Mesodermal cell (in vitro differentiated cells): ENCODE measurements around the gene BPIFA1.

Experiments
- H3K27ac ChIP-seq: 2 replicates; pipeline ENCODE4 v1.7.0; 2013; ENCODE audit warnings: mild to moderate bottlenecking, low read depth, low read length, moderate library complexity; ENCODE audit not compliant: severe bottlenecking
- H3K36me3 ChIP-seq: 2 replicates; pipeline ENCODE4 v1.7.1; 2013; ENCODE audit warnings: mild to moderate bottlenecking, low read length, moderate library complexity; ENCODE audit not compliant: control insufficient read depth, insufficient read depth
- H3K4me1 ChIP-seq: one replicate; pipeline ENCODE4 v1.7.1; 2013; ENCODE audit warnings: mild to moderate bottlenecking, low read length; ENCODE audit not compliant: insufficient read depth, control insufficient read depth, poor library complexity, severe bottlenecking
- H3K4me3 ChIP-seq: 2 replicates; pipeline ENCODE4 v1.7.0; 2013; ENCODE audit warnings: low read length, control low read depth, mild to moderate bottlenecking; ENCODE audit not compliant: insufficient read depth, poor library complexity, severe bottlenecking; ENCODE audit errors: extremely low read depth
- H3K9me3 ChIP-seq: 2 replicates; pipeline ENCODE4 v1.7.1; 2013; ENCODE audit warnings: mild to moderate bottlenecking, low read length, moderate library complexity; ENCODE audit not compliant: control insufficient read depth
- WGBS, 2 experiments: methylation state at CpG; one replicate each; pipeline ENCODE4 v1.1.5; 2013; ENCODE audit warnings: missing lambda C conversion rate in 2 of 2; ENCODE audit not compliant: insufficient coverage in 2 of 2; 5-methylcytosine and 5-hydroxymethylcytosine counted together

Gene BPIFA1

GRCh38 chr20:33287884-33288283, 52.1 kb downstream of the BPIFA1 start:
- Histone ChIP-seq H3K9me3 (no peaks in the 10 kb centered on the region), H3K27ac (no peak overlapping the region), H3K4me3 (no peak overlapping the region), H3K4me1 (no peaks in the 10 kb centered on the region), H3K36me3 (no peaks in the 10 kb centered on the region)

- no peaks in the 10 kb centered on the region for H3K4me1 ChIP-seq
- H3K4me3 ChIP-seq: no peak overlapping the region
- 89 to 93% methylated on average over 9 to 12 of the region's 13 CpGs for WGBS, 2 experiments
These were observed 55.1 kb downstream of the BPIFA1 start for GRCh38 chr20:33290852-33291251.

GRCh38 chr20:33291416-33291815, 55.6 kb downstream of the BPIFA1 start:
- Histone ChIP-seq H3K36me3 (no peaks in the 10 kb centered on the region), H3K4me3 (no peak overlapping the region), H3K4me1 (no peaks in the 10 kb centered on the region), H3K27ac (no peak overlapping the region), H3K9me3 (no peaks in the 10 kb centered on the region)
- 88 to 95% methylated on average over 6 to 8 of the region's 8 CpGs for WGBS, 2 experiments

More at GRCh38 chr20:33290852-33291251, 55.1 kb downstream of the BPIFA1 start:
- H3K9me3 ChIP-seq: no peaks in the 10 kb centered on the region
- H3K27ac ChIP-seq: no peak overlapping the region
- no peaks in the 10 kb centered on the region for H3K36me3 ChIP-seq

- no peaks in the 10 kb centered on the region for H3K36me3 ChIP-seq
- no peak overlapping the region for H3K4me3 ChIP-seq
- H3K4me1 ChIP-seq: no peaks in the 10 kb centered on the region
- H3K9me3 ChIP-seq: no peaks in the 10 kb centered on the region
- WGBS, 2 experiments: 54% methylated on average over 5 to 6 of the region's 7 CpGs
- no peak overlapping the region for H3K27ac ChIP-seq
These were observed 56.1 kb downstream of the BPIFA1 start for GRCh38 chr20:33291830-33292355.
